Measurements from ENCODE around the gene MYO3A.
"Not testable (repeated sequence)": the region's sequence is repeated elsewhere in the genome, so short reads cannot be mapped to it uniquely, and the experiment has no call there.

MYO3A gene

DNA sequence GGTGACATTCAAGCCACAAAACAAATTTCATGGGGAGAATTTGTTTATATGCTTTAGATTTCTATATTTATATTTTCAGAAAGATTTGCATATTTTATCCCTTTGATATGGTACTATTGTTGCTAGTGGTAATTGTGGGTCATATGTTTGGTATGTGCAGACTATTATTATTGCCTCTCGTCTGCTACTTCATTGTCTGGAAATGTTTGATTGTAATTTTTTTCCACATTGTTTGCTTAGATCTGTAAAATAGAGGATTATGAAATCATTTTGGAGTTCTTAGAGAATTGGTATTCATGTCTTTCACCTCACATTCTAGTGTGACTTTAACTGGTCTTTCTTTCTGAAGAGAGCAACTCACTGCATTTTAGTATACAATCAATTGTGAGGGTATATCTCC is 44.7 kb downstream of the MYO3A start:
- DNase-seq, result no peak

GRCh38 chr10:25982107-25982506 is 48.1 kb downstream of the MYO3A start:
- no peak for DNase-seq

DNA sequence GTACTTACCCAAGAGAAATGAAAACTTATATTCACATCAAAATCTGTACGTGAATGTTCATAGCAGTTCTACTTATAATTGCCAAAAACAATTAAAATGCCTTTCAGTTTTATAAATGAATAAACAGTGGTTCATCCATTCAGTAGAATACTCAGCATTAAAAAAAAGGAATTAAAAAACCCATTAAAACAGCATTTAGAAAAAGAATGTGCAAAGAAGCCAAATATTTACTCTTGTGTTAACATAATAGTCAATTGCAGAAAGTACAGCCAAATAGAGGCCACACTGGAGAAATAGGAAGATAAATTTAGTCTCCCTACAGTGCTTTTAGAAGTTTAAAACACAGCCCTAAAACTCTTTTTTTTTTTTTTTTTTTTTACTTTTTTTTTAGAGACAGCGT is 54.6 kb downstream of the MYO3A start:
- no peak for DNase-seq

DNA sequence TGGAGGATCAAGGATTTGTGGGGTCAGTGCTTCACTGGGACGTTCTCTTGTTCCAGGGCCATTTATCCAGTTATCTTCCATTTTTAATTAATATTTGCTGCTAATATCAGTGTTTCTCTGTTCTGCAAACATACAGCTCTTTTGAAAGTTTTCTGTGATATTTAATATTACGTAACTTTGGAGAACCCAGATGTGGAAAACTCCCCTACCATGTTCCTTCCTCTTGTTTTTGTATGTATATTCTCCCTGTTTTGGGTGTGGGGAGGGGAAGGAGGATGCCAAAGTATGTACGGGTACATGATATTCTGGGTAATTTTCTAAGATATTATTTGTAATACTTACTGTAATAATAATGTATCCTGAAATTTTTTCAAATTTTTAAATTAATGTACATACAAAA is 55.9 kb downstream of the MYO3A start:
- DNase-seq, result no peak

DNA sequence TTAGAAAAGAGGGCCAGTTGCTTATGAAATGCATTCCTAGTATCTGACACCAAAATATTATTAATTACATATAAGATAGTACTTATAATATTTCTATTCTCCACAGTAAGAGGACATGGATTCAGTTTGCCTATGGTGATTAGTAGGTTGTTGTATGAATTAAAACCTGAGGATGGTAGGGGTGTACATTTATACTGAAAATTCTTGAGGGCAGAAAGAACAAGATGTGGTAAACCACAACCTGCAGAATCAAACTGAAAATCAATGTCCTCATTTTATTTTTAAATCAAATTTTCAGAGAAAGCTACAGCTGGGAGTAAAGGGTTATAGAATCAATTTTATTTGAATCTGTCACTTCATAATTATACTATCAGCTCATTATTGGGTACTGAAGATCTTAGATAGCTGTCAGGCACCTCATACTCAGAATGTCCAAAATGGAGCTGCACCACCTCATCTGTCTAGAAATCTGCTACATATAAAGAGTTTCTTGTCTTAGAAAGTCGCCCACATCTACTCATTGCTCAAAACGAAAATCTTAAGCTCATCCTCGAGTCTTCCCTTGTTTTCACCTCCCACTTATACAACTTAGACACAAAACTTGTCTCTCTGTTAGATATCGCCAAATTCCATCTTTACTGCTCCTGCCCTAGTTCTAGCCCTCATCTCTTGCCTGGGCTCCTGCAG is 65.4 kb downstream of the MYO3A start:
- no peak for DNase-seq

GRCh38 chr10:26000971-26001370 is 66.9 kb downstream of the MYO3A start:
- DNase-seq, result no peak

DNA sequence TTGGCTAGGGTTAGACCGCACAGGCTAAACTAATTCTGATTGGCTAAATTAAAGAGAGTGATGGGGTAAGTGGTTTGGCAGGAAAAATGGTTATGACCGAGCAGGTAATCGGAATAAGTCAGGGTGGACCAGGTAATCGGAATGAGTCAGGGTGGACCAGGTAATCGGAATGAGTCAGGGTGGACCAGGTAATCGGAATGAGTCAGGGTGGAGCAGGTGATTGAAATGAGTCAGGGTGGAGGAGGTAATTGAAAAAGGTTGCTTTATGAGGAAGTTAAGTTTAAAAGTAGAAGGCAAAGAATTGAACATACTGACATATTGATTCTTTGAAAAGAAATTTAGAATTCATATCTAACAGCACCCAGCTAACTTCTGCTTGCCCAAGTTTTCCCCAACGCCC is 68.4 kb downstream of the MYO3A start:
- not testable (repeated sequence) for DNase-seq

DNA sequence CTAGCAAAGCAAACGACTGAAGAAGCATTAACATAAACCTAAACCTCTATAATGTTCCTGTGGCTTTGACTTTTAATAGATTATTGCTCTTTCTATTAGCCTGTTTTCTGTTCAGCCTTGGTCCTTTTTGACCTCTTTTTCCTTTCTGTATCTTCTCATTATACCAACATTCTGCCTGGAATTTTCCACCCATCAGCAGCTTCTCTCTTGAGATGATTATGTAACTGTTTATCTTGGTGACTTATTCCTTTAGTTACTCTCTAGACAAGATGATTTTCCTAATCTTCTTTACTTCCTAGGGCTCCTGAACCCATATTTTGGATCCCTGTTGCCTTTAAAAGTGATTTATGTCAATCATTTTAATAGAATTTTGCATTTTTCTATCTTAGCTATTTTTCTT is 81.1 kb downstream of the MYO3A start:
- DNase-seq, result no peak

- no peak for DNase-seq
Measured at GRCh38 chr10:26022831-26023230, 88.8 kb downstream of the MYO3A start.

GRCh38 chr10:26024303-26024702 is 90.3 kb downstream of the MYO3A start:
- no peak for DNase-seq

GRCh38 chr10:26025523-26025922 is 91.5 kb downstream of the MYO3A start:
- no peak for DNase-seq

DNA sequence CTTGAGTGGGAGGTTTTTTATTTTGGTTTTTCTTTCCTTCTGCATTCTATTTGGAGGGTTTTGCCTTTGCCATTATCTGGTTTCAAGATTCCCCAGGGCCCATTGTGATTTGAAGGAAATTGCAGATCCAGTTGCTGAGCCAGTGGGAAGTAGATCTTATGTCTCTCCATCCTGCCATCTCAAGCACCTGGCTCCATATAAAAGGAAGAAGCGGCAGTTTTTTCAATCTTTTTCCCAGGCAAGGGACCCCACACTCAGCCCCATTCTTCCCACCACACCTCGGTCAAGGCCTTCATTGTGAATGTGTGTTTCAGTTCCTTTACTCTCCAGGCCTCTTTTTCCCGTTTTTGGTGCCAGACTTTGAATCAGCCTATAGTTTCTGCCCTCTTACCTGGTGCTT is 95.8 kb downstream of the MYO3A start:
- no peak for DNase-seq

DNA sequence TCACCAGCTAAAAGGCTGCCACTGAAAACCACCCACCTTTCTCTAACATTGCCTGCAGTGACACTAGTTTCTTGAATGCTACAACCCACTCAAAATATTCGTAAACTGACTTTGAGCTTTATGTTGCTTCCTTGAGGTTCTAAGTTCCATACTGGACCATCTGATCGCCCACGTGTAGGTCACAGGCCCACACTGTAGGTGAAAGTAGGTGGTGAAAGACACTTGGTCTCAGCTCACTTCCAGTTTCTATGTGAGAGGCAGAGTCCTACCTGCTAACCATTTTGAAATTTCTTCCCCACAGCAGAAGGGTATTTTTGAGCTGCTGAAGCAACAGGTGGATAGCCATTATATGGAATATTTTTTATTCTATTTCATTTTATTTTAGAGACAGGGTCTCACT is 97.3 kb downstream of the MYO3A start:
- no peak for DNase-seq

DNA sequence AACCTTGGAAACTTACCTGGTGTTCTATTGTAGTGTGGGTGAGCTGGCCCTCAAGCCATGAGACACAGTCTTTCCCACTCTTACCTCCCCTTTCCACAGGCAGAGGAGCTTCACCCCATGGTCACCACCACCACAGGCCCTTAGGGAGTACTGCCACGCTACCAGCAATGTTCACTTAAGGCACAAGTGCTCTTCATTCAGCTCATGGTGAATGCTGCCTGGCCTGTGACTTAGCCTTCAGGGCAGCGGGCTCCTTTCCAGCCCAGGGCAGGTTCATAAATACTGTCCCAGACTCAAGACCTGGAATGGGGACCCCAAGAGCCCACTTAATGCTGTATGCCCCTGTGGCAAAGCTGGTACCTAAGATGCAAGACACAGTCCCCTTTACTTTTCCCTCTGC is 109.4 kb downstream of the MYO3A start:
- no peak for DNase-seq

DNA sequence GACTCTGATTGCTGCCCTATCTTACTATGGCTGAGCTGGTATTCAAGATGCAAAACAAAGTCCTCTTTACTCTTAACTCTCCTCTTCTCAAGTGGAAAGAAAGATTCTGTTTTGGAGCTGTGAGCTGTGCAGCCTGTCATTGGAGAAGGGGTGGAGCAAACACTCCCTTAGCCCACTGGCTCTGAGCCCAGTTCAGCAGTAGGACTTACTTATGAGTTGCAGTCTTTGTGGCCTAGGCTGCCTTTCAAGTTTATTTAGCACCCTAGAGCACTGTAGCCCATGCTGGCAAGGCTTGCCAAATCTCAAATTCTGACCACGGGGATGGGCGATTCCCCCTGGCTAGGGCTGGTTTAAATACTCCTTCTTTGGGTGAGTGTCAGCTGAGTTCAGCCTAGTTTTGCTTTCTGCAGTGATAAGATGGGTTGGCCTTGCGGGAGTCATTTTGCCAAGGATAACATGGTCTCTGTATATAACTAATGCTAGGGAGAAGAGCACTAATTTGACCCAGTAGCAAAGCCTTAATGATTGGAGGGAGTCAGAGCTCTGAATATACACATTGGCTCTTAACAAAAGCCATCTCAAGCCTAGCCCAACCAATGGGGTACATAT is 110.2 kb downstream of the MYO3A start:
- DNase-seq, result no peak

- no peak for DNase-seq
Measured at GRCh38 chr10:26046073-26046700, 112.2 kb downstream of the MYO3A start.

DNA sequence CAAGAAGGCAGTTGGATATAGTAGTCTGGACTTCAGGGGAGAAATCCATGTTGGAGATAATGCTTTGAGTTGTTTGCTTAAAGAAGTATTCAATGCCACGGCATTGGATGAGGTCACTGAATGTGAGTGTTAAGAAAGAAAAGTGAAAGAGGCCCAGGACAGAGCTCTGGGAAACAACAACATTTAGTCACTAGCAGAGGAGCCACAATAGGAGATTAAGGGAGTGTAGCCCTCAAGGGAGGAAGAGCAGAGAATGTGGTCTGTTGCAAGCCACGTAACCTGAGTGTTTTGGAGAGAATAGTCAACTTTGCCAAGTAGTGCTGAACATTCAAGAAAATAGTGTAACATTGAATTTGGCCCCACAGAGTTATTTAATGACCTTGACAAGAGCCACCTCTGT is 114.7 kb downstream of the MYO3A start:
- DNase-seq, result no peak

GRCh38 chr10:26052326-26052725 is 118.3 kb downstream of the MYO3A start:
- DNase-seq, result no peak

GRCh38 chr10:26057466-26057865 is 123.4 kb downstream of the MYO3A start:
- DNase-seq, result no peak

DNA sequence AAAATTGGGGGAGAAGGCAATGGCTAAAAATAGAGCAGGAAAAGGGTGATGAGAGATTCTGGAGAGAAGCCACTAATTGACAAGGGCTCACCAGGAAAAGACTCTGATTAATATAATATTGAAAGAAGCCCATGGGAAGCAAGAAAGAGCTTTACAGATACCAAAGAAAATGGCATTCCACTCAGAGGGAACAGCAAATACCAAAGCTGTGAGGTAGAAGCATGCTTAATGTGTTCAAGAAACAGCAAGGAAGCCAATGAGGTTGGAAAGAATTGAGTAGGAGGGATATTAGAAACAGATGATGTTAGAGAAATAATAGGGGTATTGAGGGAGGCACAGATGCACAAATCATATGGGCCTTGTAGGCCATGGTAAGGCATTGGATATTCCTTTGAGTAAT is 130.1 kb downstream of the MYO3A start:
- DNase-seq, result no peak

GRCh38 chr10:26067680-26068079 is 133.7 kb downstream of the MYO3A start:
- no peak for DNase-seq

DNA sequence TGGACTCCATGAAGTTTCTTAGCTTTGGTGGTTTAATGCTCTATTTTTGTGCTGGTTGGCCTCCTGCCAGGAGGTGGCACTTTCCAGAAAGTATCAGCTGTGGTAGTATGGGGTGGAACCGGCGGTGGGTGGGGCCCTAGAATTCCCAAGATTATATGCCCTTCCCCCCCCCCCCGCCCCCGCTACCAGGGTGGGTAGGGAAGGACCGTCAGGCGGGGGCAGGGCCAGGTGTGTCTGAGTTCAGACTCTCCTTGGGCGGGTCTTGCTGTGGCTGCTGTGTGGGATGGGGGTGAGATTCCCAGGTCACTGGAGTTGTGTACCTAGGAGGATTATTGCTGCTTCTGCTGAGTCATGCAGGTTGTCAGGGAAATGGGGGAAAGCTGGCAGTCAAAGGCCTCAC is 146.9 kb downstream of the MYO3A start:
- not testable (repeated sequence) for DNase-seq

DNA sequence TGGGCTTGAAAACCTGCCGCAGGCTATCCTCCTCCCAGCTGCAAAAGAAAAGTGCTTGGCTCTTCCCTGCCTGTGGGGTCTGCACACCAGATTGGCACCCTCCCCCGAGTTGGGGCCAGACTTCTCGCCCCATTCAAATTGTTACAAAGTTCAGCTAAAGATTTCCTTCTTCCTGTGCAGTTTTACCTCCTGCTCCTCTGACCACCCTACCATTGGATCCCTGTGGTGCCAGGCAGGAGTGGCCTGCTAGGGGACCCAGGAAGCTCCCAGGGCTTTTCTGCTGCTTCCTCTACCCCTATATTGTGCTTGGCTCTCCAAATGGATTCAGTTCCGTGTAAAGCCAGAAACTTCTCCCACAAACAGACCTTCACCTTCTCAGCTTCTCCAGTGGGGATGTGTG is 147.4 kb downstream of the MYO3A start:
- DNase-seq, result no peak

- DNase-seq, result no peak
Measured at GRCh38 chr10:26085549-26085948, 151.5 kb downstream of the MYO3A start.

All from suppressor macrophage (primary cell).